ENCODE measurements around the gene SSC5D. TPM values are rescaled to one million over a fixed set of nuclear protein-coding genes. Genes with fewer than 3 reads are reported as not detected.

Gene SSC5D
- total RNA-seq, 2 donors from 2014 or later = 2.6 to 5.8 TPM

DNA sequence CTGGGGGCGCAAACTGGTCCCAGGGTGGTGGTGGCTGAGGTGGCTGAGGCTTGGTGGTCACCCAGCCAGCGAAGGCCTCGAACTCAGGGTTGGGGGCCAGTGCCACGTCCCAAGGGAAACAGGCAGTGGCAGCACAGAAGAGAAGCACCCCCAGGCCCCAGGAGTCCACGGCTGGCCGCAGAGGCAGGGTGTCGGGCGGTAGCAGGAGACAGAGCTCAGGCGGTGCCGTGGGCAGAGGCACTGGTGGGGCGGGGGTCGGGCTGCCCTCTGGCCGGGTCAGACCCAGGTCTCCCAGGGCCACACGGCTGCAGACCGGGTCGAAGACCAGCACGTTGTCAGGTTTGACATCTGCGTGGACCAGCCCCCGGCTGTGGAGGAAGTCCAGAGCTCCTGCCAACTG, 52.9 kb downstream of the SSC5D start:
- DNase-seq (no peak), ATAC-seq (no peak)
- intact Hi-C loops (cut with DNase I, micrococcal nuclease) = no loop called here

DNA sequence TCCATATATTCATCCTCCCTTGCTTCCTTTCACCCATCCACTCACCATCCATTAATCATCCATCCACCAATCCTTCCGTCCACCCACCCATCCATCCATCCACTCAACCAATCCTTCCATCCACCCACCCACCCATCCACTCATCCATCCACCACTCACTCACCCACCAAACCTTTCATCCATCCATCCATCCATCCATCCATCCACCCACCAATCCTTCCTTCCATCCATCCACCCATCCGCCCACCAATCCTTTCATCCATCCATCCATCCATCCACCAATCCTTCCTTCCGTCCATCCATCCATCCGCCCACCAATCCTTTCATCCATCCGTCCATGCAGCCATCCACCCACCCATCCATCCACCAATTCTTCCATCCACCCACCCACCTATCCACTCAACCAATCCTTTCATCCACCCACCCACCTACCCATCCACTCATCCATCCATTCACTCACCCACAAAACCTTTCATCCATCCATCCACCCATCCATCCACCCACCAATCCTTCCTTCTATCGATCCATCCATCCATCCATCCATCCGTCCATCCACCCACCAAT, 54.1 kb downstream of the SSC5D start:
- DNase-seq (no peak), ATAC-seq (no peak)
- intact Hi-C loops (cut with DNase I, micrococcal nuclease) = no loop called here

DNA sequence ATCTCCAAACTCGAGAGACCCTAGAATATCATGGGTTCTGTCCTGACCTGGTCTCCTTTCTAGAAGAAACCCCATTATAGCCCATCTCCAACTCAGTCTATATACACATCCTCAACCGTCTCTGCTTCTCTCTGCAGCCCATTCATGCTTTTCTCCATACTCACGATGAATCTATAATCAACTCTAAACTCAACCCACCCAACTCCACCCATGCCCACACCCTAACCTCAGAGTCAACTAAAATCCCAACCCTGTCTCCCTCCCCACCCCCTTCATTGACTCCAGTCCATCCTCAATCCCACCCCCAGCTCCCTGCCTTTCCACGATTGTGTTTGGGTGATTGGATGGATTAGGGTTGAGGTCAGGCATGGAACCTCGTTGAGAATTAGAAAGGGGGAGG, 55.3 kb downstream of the SSC5D start:
- no peak for DNase-seq
- ATAC-seq = no peak
- intact Hi-C loops (cut with DNase I, micrococcal nuclease) = no loop called here

DNA sequence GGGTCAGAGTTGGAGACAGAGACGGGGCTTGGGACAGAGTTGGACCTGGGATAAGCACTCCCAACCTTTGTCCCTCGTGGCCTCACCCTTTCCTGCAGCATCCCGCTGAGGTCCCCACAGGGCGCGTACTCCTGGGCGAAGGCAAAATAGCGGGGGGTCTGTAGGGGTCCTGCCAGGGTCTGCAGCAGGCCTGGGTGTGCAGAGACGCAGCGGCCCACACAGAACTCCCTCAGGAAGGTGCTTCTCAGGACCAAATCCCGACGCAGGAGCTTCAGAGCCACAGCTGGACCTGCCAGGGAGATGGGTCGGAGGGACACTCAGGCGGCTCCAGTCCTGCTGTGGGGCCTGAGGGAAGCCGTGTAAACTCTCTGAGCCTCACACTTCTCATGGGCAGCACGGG, 55.8 kb downstream of the SSC5D start:
- DNase-seq = no peak
- no peak for ATAC-seq
- intact Hi-C loops (cut with DNase I, micrococcal nuclease) = no loop called here

DNA sequence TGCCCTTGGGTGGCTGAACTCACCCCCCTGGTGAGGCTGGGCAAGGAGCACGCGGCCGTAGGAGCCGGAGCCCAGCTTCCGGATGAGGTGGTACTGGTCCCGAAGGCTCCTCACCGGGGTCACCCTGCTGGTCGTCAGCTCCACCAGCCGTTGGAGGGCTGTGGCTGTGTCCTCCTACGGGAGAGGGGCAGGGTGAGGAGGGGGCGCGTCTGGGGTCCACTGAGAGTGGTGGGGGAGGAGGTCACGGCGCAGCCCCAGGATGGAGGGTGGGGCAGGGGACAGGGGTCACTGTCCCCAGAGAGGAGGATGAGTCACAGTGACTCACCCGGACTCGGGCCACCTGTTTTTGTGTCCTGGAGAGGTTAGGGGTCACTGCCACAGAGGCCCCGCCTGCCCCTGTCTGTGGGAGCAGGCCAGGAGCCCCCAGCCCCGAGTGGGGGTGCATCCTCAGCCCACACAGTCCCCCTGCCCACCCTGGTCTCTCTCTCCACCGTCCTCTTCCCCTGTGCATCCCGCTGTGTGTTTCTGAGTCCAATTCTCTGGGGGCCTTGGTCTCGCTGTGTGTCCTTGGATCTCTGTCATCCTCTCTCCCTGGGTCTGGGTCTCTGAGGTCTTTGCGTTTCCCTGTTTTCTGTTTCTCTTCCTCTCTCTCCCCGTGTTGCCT, 56.7 kb downstream of the SSC5D start:
- no peak for ATAC-seq
- intact Hi-C loops (cut with DNase I, micrococcal nuclease) = no loop called here
- no peak for DNase-seq

DNA sequence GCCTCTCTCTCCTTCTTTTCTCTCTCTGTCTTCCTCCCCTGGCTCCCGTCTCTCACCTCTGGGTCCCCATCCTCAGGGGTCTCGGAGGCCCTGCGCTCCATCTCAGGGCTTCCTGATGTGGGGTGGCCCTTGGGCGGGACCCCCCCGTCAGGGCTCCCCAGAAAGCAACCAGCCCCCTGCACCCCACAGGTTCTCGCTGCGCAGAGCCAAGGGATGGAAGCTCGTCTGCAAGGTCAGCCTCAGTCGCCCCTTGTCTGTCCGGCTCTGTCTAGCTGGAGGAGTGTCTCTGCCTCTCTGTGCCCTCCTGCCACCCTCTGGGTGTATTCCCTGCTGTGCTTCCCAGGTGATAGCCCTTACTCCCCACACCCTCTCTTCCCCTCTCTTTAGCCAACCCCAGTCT, 57.2 kb downstream of the SSC5D start, which contains the start of gene SBK3:
Gene SBK3 (minus strand): TSS at position 101 of the 400 bp plus-strand sequence. CDS start 0 bp downstream, at position 101.
- DNase-seq (no peak), ATAC-seq (no peak)
- intact Hi-C loops (cut with DNase I, micrococcal nuclease) = no loop called here

DNA sequence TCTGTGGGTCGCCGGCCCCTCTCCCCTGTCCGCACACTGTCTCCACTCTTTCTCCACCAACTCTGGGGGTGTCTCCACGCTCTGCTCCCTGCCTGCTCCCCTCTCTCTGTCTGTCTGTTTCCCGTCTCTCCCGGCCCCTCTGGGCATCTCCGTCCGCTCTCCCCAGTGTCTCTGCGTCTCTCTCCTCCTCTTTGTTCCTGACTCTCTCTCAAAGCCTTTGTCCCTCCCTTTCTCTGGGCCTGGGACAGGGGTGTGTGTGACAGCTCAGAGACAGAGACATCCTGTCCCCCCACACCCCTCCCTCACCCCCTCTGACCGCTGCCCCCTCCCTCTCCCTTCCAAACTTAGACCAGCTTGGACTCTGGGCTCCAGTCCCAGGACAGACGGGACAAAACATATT, 57.8 kb downstream of the SSC5D start:
- DNase-seq (no peak), ATAC-seq (no peak)
- intact Hi-C loops (cut with DNase I, micrococcal nuclease) = no loop called here

DNA sequence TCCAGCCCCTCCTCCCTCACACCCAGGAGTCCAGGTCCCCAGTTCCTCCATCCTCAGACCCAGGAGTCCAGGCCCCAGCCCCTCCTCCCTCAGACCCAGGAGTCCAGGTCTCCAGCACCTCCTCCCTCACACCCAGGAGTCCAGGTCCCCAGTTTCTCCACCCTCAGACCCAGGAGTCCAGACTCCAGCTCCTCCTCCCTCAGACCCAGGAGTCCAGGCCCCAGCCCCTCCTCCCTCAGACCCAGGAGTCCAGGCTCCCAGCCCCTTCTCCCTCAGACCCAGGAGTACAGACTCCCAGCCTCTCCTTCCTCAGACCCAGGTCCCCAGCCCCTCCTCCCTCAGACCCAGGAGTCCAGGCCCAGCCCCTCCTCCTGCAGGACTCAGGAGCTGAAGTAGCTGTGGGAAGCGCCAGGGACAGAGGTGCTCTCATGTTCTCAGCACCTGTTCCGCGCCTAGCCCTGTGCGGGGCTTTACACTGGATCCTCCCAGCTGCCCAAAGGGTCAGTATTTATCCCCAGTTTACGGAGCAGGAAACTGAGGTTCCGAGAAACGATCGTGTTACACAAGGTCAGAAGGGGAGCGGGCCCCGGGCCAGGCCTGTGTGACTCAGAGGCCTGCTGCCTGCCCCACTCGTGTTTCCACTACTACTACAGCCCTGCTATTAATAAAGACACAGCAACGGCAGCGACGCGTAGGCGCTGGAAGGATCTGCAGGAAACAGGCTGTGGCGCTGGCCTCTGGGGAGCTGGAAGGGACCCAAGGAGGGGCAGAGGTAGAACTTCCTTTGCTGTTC, 58.8 kb downstream of the SSC5D start:
- no peak for ATAC-seq
- DNase-seq = peak; percentile 25 to 39
- intact Hi-C loops (cut with DNase I, micrococcal nuclease) = no loop called here

DNA sequence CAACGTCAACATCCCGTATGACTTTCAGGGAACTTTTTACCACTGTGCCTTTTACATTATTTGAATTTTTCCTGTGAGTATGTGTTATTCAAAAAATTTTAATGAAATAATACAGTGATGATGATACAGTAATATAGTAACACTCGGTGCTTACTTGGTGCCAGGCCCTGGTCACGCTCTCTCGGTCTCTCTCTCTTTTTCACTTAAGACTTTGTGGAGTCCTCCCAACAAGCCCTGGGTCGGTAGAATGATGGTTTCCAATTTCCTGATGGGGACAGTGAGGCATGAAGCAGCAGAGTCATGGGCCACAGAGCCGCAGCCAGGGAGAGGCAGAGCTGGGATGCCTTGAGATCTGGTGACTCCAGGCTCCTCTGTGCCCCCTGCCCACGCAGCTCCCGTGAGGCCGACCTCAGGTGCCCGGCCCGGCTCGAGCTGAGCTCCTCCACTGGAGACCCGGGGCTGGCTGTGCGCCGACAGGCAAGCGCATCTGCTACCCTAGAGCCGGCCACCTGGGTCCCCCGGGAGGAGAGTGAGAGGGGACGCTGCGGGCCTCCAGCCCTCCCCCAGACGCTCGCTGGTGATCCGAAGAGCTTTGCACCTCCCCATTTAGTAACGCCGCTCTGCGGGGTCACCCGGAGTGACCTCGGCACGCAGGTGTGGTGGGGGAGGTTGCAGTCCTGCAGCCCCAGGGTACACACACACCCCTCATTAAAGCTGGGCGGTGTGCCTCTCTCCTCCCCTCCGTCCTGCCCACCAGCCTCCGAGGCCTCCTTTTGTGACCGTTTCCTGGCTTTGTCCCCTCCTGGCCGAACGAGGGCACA, 61.5 kb downstream of the SSC5D start:
- peak; percentile 85 for ATAC-seq
- intact Hi-C loops (cut with DNase I, micrococcal nuclease) = no loop called here

DNA sequence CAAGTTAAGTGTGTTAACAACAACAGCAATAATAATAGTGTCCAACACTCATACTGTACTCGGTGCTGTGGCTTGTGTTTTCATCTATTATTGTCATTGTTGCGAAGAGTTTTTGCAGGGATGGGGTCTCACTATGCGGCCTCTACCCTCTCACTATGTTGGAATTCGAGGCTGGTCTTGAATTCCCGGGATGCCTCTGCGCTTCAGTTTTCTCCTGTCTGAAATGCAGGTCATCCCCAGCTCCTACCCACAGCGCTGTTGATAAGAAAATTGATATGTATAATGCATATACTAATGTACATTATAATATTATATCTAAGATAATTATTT, 62.0 kb downstream of the SSC5D start:
- intact Hi-C loops (cut with DNase I, micrococcal nuclease) = no loop called here
- no peak for ATAC-seq
- no peak for DNase-seq

More for the DNA sequence above, 61.5 kb downstream of the SSC5D start:
- peak; percentile 19 to 54 for DNase-seq

DNA sequence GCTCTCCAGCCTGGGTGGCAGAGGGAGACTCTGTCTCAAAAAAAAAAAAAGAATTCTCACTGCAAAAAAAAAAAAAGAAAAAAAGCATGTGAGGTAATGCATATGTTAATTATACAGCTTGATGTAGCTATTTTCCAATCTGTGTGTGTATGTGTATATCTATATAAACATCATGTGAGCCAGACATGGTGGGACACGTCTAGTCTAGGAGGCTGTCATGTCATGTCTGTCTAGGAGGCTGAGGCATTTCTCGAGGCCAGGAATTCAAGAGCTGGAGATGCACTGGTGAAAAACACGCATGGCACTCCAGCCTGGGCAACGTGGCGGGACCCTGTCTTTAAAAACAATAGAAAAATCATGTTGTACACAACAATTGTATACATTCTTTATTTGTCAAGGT, 64.0 kb downstream of the SSC5D start:
- no peak for DNase-seq
- intact Hi-C loops (cut with DNase I, micrococcal nuclease) = no loop called here
- ATAC-seq = no peak

DNA sequence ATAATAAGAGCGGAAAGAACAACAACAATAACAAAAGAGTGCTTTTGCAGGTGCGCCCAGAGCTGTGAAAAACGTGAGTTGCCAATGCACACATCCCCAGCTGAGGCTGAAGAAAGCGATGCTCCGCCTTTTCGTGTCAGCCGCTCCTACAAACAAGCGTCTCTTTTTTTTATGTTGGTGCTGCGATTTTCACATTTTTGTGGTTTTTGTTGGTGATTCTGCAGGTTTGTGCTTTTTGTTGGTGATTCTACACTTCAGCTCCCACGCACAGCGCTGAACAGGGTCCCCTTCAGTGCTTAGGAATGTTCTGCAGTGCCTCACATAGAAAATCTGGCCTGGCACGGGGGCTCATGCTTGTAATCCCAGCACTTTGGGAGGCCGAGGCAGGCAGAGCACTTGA, 64.4 kb downstream of the SSC5D start:
- ATAC-seq = no peak
- no peak for DNase-seq
- intact Hi-C loops (cut with DNase I, micrococcal nuclease) = no loop called here

DNA sequence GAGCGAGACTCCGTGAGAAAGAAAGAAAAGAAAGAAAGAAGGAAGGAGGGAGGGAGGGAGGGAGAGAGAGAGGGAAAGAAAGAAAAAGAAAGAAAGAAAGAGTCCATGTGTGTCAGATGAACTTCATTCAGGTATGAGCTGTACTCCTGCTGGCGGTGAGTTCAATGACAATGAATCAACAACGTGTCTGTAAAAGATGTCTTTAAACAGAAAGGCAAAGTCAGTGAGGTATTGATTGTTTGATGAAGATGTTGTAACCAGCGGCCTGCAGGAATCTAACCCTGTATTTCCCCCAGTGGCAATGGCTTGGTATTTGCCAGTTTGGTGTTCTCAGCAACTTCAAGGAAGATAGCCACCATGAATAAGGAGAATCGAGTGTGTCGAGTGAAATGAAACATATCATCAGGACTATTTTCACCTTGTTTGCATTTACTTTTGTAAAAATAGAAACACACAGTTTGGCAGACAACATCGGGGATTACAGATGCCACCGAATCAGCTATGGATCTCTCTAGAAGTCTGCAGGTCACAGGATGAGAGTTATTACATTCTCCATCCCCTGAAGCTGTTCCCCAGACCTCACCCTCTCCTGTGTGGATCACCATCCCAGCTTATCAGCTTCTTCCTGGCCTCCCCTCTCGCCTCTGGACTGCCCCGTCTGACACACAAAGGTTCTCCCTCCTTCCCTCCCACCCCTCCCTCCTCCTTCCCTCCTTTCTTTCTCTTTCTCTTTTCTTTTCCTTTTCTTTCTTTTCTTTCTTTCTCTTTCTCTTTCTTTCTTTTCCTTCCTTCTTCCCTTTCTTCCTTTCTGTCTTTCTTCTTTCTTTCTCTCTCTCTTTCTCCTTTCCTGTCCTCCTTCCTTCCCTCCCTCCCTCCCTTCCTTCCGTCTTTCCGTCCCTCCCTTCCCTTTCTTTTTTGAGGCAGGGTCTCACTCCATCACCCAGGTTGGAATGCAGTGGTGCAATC, 65.3 kb downstream of the SSC5D start:
- ATAC-seq = no peak

DNA sequence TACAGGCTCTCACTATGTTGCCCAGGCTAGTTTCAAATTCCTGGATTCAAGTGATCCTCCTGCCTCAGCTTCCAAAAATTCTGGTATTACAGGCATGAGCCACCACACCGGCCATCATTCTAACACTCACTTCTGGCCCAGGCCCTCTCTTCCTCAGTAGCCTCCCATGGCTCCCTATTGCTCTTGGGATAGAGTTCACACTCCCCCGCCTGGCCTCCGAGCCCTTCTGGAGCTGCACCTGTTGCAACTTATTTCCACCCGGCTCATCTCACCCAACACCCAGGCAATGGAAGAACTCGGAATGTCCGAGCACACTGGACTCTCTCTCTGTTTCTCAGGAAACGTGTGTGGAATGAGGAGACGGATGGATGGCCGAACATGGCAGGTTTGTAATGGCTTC, 66.1 kb downstream of the SSC5D start:
- DNase-seq = no peak
- no peak for ATAC-seq
- intact Hi-C loops (cut with DNase I, micrococcal nuclease) = no loop called here

More for the DNA sequence above, 65.3 kb downstream of the SSC5D start:
- intact Hi-C loops (cut with DNase I, micrococcal nuclease) = no loop called here
- DNase-seq = no peak

DNA sequence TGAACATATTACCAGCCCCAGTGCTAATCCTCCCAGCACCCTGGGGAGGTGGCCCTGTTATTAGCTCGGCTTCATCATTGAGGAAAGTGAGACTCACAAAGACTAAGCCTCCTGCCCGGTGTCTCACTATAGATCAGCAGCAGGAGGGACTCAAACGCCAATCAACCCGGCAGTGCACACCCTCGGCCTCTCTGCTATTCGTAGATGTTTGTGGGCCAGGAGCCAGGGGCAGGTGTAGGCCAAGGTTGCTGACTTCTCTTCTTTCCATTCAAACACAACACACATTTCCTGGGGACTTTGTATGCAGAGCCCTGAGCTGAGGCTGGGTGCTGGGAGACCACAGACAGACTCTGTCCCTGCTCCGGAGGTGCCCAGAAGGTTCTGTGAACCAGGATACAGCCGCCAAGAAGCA, 66.5 kb downstream of the SSC5D start:
- DNase-seq (no peak), ATAC-seq (peak; percentile 33)
- intact Hi-C loops (cut with DNase I, micrococcal nuclease) = no loop called here

DNA sequence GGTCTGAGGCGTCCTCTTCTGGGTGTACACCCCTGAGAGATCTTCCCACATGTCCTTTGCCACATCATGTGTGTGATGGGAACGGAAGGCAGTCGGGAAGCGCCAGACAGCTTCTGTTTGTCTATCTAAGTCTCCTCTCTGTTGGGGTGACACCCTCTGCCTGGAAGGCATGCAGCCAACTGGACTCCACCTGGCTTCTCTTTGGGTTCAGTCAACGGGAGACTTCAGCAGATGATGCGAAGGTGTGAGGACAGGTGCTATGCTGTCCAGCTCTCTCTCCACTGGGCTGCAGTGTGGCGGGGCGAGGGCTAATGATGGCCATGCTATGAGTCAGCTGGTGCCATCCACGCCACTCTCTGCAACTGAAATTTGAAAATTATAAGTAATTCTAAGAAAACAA, 71.4 kb downstream of the SSC5D start:
- intact Hi-C loops (cut with DNase I, micrococcal nuclease) = no loop called here
- no peak for DNase-seq
- no peak for ATAC-seq

DNA sequence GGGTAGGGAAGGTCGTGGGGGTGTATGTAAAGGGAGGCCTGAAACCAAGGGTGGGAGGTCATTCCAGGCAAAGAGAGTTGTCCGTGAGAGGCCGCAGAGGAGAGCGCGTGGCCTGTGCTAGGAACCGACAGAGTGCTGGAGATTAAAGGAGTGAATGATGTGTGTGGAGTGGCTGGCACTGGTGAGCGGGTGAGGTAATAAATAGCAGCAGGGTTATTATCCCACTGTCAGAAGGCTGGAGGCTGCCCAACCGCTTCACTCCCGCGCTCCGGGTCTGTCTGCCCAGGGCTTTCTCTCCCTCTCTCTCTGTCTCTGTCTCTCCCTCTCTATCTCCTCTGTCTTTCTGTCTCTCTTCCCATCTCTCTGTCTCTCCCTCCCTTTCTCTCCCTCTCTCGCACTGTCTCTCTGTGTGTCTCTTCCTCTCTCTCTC, 75.0 kb downstream of the SSC5D start:
- peak in 1 of 2 donors; percentile 38 for DNase-seq
- intact Hi-C loops (cut with DNase I, micrococcal nuclease) = no loop called here
- ATAC-seq = peak; percentile 79

DNA sequence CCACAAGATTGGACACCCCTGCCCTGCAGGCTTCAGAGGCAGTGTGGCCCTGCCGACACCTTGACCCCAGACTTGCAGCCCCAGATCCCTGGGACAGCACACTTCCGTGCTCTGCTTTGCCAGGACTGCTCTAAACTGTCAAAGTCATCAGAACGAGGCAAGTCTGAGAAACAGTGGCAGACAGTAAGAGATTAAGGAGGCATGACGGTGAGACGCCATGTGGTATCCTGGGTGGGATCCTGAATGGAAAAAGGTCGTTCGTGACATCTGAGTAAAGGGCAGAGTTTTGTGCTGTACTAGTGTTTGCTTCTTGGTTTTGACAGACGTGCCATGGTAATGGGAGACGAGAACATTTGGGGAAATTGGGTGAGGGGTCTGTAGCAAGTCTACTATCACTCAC, 78.6 kb downstream of the SSC5D start:
- DNase-seq = no peak
- intact Hi-C loops (cut with DNase I, micrococcal nuclease) = no loop called here

More for the DNA sequence above, 78.6 kb downstream of the SSC5D start:
- ATAC-seq = no peak
